GM18951 (cell line): ENCODE results near the gene APP.

Source experiments
- POLR2A ChIP-seq: IDR thresholded peaks from 4 replicates; pipeline ENCODE4 v1.6.1; 2011; ENCODE audit warnings: mild to moderate bottlenecking; ENCODE audit not compliant: insufficient read length, insufficient read depth; ENCODE audit errors: extremely low read depth
- in situ Hi-C: fragments of 300-500 bp; cut with MboI; formaldehyde crosslinking; loops from one replicate; pipeline ENCODE4 v1.12.0; 2022; ENCODE audit warnings: low sequenced_read_pairs, mixed read lengths, inconsistent platforms; ENCODE audit not compliant: unreplicated experiment

The APP gene

GRCh38 chr21:25838809-25839208 lies 331.8 kb downstream of the APP start:
- no peak for TF ChIP-seq POLR2A
- in situ Hi-C loops: no loop called here

GRCh38 chr21:25837533-25838265 lies 332.9 kb downstream of the APP start:
- TF ChIP-seq POLR2A: no peak
- in situ Hi-C loops: no loop called here

GRCh38 chr21:25836396-25836795 lies 334.2 kb downstream of the APP start:
- TF ChIP-seq POLR2A: no peak
- in situ Hi-C loops: no loop called here

GRCh38 chr21:25834381-25834780 lies 336.2 kb downstream of the APP start:
- no peak for TF ChIP-seq POLR2A

GRCh38 chr21:25831300-25831960 lies 339.1 kb downstream of the APP start:
- in situ Hi-C loops: no loop called here
- TF ChIP-seq POLR2A: no peak

More at GRCh38 chr21:25834381-25834780, 336.2 kb downstream of the APP start:
- in situ Hi-C loops: no loop called here
